ENCODE data around the gene OPA1. TPM values are rescaled to one million over a fixed set of nuclear protein-coding genes. Genes with fewer than 3 reads are reported as not detected.

The OPA1 gene
- total RNA-seq, 1 donor from 2014 or later = 54.6 TPM

GRCh38 chr3:193665370-193665989 lies 72.5 kb downstream of the OPA1 start:
- Mint-ChIP-seq H3K36me3 (ENCODE audit: low read depth) (peaks cover 23% of the 10 kb centered on the region), H3K9me3 (ENCODE audit: low read depth) (no peaks in the 10 kb centered on the region), H3K4me1 (ENCODE audit: low read depth) (no peaks in the 10 kb centered on the region), H3K27ac (ENCODE audit: unreplicated experiment) (no peak overlapping the region), H3K27me3 (ENCODE audit: low read depth) (no peaks in the 10 kb centered on the region), H3K4me3 (ENCODE audit: unreplicated experiment) (no peak overlapping the region)
- DNase-seq (ENCODE audit: low spot score) = no peak
- peak; percentile 93 for TF ChIP-seq CTCF (IDR thresholded peaks at IDR 0.05)

- no peak for TF ChIP-seq CTCF (IDR thresholded peaks at IDR 0.05)
- H3K4me3 Mint-ChIP-seq (ENCODE audit: unreplicated experiment) = no peak overlapping the region
- peaks cover 20% of the 10 kb centered on the region for H3K36me3 Mint-ChIP-seq (ENCODE audit: low read depth)
- no peak overlapping the region for H3K27ac Mint-ChIP-seq (ENCODE audit: unreplicated experiment)
- no peaks in the 10 kb centered on the region for H3K27me3 Mint-ChIP-seq (ENCODE audit: low read depth)
- no peak for DNase-seq (ENCODE audit: low spot score)
- no peaks in the 10 kb centered on the region for H3K4me1 Mint-ChIP-seq (ENCODE audit: low read depth)
- no peaks in the 10 kb centered on the region for H3K9me3 Mint-ChIP-seq (ENCODE audit: low read depth)
Observed at GRCh38 chr3:193673845-193674244, 80.8 kb downstream of the OPA1 start.

DNA sequence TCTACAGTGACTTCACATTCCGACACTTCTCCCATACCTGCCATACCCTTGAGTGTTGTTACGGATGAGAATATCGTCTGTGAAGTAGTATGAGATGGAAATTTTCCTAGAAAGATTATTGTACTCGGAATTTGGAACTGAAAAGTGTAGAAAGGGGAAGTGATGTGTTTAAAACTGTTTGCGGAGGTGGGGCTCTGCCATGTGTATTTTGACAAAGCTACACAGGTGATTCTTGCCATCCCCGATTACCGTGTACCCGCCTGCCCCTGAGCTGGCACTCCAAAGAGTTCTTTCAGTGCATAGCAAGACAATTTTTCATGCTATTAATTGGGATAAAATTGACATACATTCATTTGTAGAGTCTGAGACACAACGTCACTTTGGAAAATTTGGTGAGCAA lies 81.7 kb downstream of the OPA1 start:
- no peaks in the 10 kb centered on the region for H3K4me1 Mint-ChIP-seq (ENCODE audit: low read depth)
- H3K36me3 Mint-ChIP-seq (ENCODE audit: low read depth) = peaks cover 17% of the 10 kb centered on the region
- H3K27ac Mint-ChIP-seq (ENCODE audit: unreplicated experiment) = no peak overlapping the region
- no peak for TF ChIP-seq CTCF (IDR thresholded peaks at IDR 0.05)
- no peaks in the 10 kb centered on the region for H3K27me3 Mint-ChIP-seq (ENCODE audit: low read depth)
- H3K9me3 Mint-ChIP-seq (ENCODE audit: low read depth) = no peaks in the 10 kb centered on the region
- no peak for DNase-seq (ENCODE audit: low spot score)
- H3K4me3 Mint-ChIP-seq (ENCODE audit: unreplicated experiment) = no peak overlapping the region

DNA sequence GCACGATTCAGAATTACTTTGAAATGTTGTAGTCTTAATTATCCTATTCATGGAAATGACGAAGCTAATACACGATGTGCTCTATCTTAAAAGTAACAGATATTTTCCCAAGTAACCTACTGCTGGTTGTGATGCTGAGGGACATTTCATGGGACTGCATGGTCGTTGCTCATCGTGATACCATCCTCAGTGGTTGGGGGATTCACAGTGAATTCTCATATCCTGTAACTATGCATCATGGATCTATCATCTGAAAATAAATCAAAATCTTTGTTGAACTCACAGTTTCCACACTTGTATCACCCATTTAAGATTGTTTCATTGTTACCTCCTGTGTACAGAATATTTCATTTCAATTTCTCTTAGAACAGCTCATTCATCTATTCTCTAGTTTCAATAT lies 84.7 kb downstream of the OPA1 start:
- DNase-seq (ENCODE audit: low spot score) = no peak
- Mint-ChIP-seq H3K27ac (ENCODE audit: unreplicated experiment) (no peak overlapping the region), H3K4me1 (ENCODE audit: low read depth) (peaks cover 16% of the 10 kb centered on the region), H3K4me3 (ENCODE audit: unreplicated experiment) (no peak overlapping the region), H3K36me3 (ENCODE audit: low read depth) (peaks cover 9% of the 10 kb centered on the region), H3K9me3 (ENCODE audit: low read depth) (no peaks in the 10 kb centered on the region), H3K27me3 (ENCODE audit: low read depth) (no peaks in the 10 kb centered on the region)
- no peak for TF ChIP-seq CTCF (IDR thresholded peaks at IDR 0.05)

GRCh38 chr3:193680220-193680619 lies 87.2 kb downstream of the OPA1 start:
- Mint-ChIP-seq H3K4me1 (ENCODE audit: low read depth) (peaks cover 16% of the 10 kb centered on the region), H3K9me3 (ENCODE audit: low read depth) (no peaks in the 10 kb centered on the region), H3K4me3 (ENCODE audit: unreplicated experiment) (no peak overlapping the region), H3K36me3 (ENCODE audit: low read depth) (peaks cover 13% of the 10 kb centered on the region), H3K27ac (ENCODE audit: unreplicated experiment) (no peak overlapping the region), H3K27me3 (ENCODE audit: low read depth) (no peaks in the 10 kb centered on the region)
- no peak for TF ChIP-seq CTCF (IDR thresholded peaks at IDR 0.05)
- DNase-seq (ENCODE audit: low spot score) = no peak
